Measurements from ENCODE around the gene RETN. TPM values are rescaled to one million over a fixed set of nuclear protein-coding genes. Genes with fewer than 3 reads are reported as not detected.

The RETN gene
- total RNA-seq, 1 experiment from 2014 or later: not detected

- in situ Hi-C loops (cut with HindIII; ENCODE audit: low pct_unique_long_range_greater_than_20kb, low sequenced_read_pairs): no loop called here
- CTCF ChIA-PET: no interaction called here
- Histone ChIP-seq H3K4me1 (ENCODE audit: control insufficient read depth, insufficient read depth, low read length) (no peaks in the 10 kb centered on the region; the same call in 1 of the 2 replicates), H3K4me3 (ENCODE audit: low read depth in 2 of 2, low read length in 2 of 2) (no peak overlapping the region), H3K27me3 (ENCODE audit: control insufficient read depth, insufficient read depth, low read length) (no peaks in the 10 kb centered on the region), H3K27ac (ENCODE audit: low read length) (no peak overlapping the region), H3K36me3 (ENCODE audit: control insufficient read depth, insufficient read depth, low read length) (no peaks in the 10 kb centered on the region; the same call in 1 of the 2 replicates), H3K9me3 (ENCODE audit: control insufficient read depth, insufficient read depth, low read depth, low read length) (no peaks in the 10 kb centered on the region)
- intact Hi-C loops (cut with micrococcal nuclease; ENCODE audit: unreplicated experiment): loop anchor here (5.0 kb wide), 1 partner anchor 115 kb away; no protein-coding TSS in a partner anchor
- ATAC-seq (no peak), DNase-seq (ENCODE audit: low read depth, low spot score) (no peak)
- TF ChIP-seq REST (IDR thresholded peaks at IDR 0.05; ENCODE audit: insufficient read depth in 1 of 2, low read depth in 2 of 2, low read length in 1 of 2) (no peak), CTCF (IDR thresholded peaks at IDR 0.05) (no peak), POLR2AphosphoS5 (IDR thresholded peaks at IDR 0.05; ENCODE audit: low read depth, low read length) (no peak)
- TSS peak; percentile 91 for BruUV-seq (replicated peaks)
- POLR2A ChIA-PET: no interaction called here
These were observed 13.5 kb downstream of the RETN start for GRCh38 chr19:7682175-7682855.

GRCh38 chr19:7685546-7686445 is 16.9 kb downstream of the RETN start:
- Histone ChIP-seq H3K4me1 (ENCODE audit: control insufficient read depth, insufficient read depth, low read length) (no peaks in the 10 kb centered on the region), H3K27me3 (ENCODE audit: control insufficient read depth, insufficient read depth, low read length) (no peaks in the 10 kb centered on the region), H3K4me3 (ENCODE audit: low read depth in 2 of 2, low read length in 2 of 2) (no peak overlapping the region), H3K36me3 (ENCODE audit: control insufficient read depth, insufficient read depth, low read length) (no peaks in the 10 kb centered on the region; the same call in 1 of the 2 replicates), H3K27ac (ENCODE audit: low read length) (no peak overlapping the region), H3K9me3 (ENCODE audit: control insufficient read depth, insufficient read depth, low read depth, low read length) (no peaks in the 10 kb centered on the region)
- TF ChIP-seq POLR2AphosphoS5 (IDR thresholded peaks at IDR 0.05; ENCODE audit: low read depth, low read length) (no peak), TCF7L2 (IDR thresholded peaks at IDR 0.05; ENCODE audit: low read depth, low read length) (no peak), CTCF (IDR thresholded peaks at IDR 0.05) (no peak), SIN3A (IDR thresholded peaks at IDR 0.05; ENCODE audit: borderline replicate concordance, insufficient read depth, low read depth, low read length) (no peak), REST (IDR thresholded peaks at IDR 0.05; ENCODE audit: insufficient read depth in 1 of 2, low read depth in 2 of 2, low read length in 1 of 2) (no peak)
- ChIA-PET CTCF (no interaction called here), POLR2A (interaction anchor here (0.7 kb wide), 1 partner anchor 573 kb away, joined by 3 read pairs; no protein-coding TSS in a partner anchor)
- intact Hi-C loops (cut with micrococcal nuclease; ENCODE audit: unreplicated experiment): no loop called here
- DNase-seq (ENCODE audit: low read depth, low spot score) (no peak), ATAC-seq (no peak)
- no TSS peak for BruUV-seq (replicated peaks)
- in situ Hi-C loops (cut with HindIII; ENCODE audit: low pct_unique_long_range_greater_than_20kb, low sequenced_read_pairs): no loop called here
